IPS-20b (cell line): ENCODE results near the gene SAPCD2.

ENCODE experiments used
- H3K27ac ChIP-seq: one replicate; pipeline ENCODE4 v1.5.1; 2013; ENCODE audit warnings: low read length
- H3K27me3 ChIP-seq: 2 replicates; pipeline ENCODE4 v1.6.1; 2013; ENCODE audit warnings: mild to moderate bottlenecking, low read length, inconsistent platforms; ENCODE audit not compliant: insufficient read depth
- H3K36me3 ChIP-seq: 2 replicates; pipeline ENCODE4 v1.6.1; 2013; ENCODE audit warnings: low read depth, mild to moderate bottlenecking, inconsistent platforms, low read length, moderate library complexity; ENCODE audit not compliant: insufficient read depth
- H3K4me1 ChIP-seq: 2 replicates; pipeline ENCODE4 v1.6.1; 2013; ENCODE audit warnings: mild to moderate bottlenecking, control low read depth, inconsistent platforms, low read length, moderate library complexity; ENCODE audit not compliant: insufficient read depth
- H3K4me3 ChIP-seq: 2 replicates; pipeline ENCODE4 v1.5.1; 2013; ENCODE audit warnings: mild to moderate bottlenecking, low read length, inconsistent platforms
- H3K9ac ChIP-seq: 2 replicates; pipeline ENCODE4 v1.6.1; 2013; ENCODE audit warnings: low read depth, mild to moderate bottlenecking, inconsistent platforms, low read length, moderate library complexity
- H3K9me3 ChIP-seq: 2 replicates; pipeline ENCODE4 v1.6.1; 2013; ENCODE audit warnings: mild to moderate bottlenecking, low read depth, low read length, inconsistent platforms; ENCODE audit not compliant: insufficient read depth

Gene SAPCD2

DNA sequence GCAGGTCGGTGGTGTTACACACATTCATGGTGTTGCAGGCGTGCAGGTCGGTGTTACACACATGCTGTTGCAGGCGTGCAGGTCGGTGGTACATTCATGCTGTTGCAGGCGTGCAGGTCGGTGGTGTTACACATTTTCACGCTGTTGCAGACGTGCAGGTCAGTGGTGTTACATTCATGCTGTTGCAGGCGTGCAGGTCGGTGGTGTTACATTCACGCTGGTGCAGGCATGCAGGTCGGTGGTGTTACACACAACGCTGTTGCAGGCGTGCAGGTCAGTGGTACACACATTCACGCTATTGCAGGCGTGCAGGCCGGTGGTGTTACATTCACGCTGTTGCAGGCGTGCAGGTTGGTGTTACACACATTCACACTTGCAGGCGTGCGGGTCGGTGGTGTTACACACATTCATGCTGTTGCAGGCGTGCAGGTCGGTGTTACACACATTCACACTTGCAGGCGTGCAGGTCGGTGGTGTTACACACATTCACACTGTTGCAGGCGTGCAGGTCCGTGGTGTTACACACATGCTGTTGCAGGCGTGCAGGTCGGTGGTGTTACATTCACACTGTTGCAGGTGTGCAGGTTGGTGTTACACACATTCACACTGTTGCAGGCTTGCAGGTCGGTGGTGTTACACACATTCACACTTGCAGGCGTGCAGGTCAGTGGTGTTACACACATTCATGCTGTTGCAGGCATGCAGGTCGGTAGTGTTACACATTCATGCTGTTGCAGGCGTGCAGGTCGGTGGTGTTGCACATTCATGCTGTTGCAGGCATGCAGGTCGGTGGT is 33.0 kb upstream of the SAPCD2 start:
- Histone ChIP-seq H3K27me3 (no peaks in the 10 kb centered on the region), H3K4me3 (no peak overlapping the region), H3K27ac (no peak overlapping the region), H3K9me3 (peaks cover 27% of the 10 kb centered on the region; the same call in 1 of the 2 replicates), H3K9ac (no peak overlapping the region), H3K4me1 (no peaks in the 10 kb centered on the region), H3K36me3 (peaks cover 61% of the 10 kb centered on the region)

DNA sequence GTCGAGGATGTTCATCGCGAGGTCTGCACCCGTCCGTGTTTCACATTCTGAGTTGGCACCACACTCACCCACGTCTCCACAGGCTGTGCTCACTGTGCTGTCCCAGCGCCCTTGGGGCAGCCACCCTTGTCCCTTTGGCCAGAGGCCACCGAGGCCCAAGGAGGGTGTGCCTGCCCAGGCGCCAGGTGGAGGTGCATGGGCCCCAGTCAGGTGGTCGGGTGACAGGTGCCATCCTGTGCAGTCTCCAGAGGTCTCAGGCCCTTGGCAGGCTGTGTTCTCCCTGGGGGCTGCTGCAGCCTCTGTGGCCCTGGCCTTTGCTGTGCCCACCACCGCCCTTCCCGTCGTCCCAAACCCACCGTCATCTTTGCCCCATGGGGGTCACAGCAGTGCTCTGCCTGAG is 28.9 kb upstream of the SAPCD2 start:
- H3K9ac ChIP-seq = no peak overlapping the region
- H3K36me3 ChIP-seq = peaks cover 64% of the 10 kb centered on the region
- H3K27ac ChIP-seq = no peak overlapping the region
- no peak overlapping the region for H3K4me3 ChIP-seq
- no peaks in the 10 kb centered on the region for H3K27me3 ChIP-seq
- no peaks in the 10 kb centered on the region for H3K4me1 ChIP-seq
- peaks cover 27% of the 10 kb centered on the region; the same call in 1 of the 2 replicates for H3K9me3 ChIP-seq

DNA sequence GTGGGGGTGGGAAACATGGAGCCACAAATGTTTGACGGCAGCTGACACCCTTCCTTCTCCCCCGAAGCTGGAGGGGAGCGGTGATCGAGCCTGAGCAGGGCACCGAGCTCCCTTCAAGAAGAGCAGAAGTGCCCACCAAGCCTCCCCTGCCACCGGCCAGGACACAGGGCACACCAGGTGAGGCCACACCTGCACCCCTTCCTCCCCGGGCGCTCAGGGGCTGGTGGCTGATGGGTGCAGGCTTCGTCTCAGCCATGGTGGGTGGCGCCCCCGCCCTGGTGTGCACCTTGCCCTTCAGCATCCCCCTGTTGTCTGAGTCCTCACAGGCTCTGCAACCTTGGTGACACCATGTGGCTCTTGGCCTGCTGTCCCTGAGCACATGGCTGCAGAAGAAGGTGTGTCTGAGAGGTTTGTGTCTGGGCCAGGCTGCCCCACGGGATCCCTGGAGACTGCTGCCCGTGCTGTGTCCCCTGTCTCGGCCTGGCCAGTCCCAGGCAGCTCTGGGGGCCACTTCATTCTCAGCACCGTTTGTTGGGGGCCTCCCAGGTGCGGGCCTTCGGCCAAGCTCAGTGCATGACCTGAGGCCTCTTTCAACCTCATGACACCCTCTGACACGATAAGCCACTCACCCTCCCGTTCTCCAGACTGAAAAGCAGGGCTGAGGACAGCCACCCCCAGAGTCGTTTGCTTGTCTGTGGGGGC is 27.6 kb upstream of the SAPCD2 start:
- no peaks in the 10 kb centered on the region for H3K27me3 ChIP-seq
- H3K4me3 ChIP-seq = no peak overlapping the region
- no peak overlapping the region for H3K9ac ChIP-seq
- peaks cover 18% of the 10 kb centered on the region; the same call in 1 of the 2 replicates for H3K9me3 ChIP-seq
- H3K4me1 ChIP-seq = no peaks in the 10 kb centered on the region
- H3K36me3 ChIP-seq = peaks cover 52% of the 10 kb centered on the region
- no peak overlapping the region for H3K27ac ChIP-seq

DNA sequence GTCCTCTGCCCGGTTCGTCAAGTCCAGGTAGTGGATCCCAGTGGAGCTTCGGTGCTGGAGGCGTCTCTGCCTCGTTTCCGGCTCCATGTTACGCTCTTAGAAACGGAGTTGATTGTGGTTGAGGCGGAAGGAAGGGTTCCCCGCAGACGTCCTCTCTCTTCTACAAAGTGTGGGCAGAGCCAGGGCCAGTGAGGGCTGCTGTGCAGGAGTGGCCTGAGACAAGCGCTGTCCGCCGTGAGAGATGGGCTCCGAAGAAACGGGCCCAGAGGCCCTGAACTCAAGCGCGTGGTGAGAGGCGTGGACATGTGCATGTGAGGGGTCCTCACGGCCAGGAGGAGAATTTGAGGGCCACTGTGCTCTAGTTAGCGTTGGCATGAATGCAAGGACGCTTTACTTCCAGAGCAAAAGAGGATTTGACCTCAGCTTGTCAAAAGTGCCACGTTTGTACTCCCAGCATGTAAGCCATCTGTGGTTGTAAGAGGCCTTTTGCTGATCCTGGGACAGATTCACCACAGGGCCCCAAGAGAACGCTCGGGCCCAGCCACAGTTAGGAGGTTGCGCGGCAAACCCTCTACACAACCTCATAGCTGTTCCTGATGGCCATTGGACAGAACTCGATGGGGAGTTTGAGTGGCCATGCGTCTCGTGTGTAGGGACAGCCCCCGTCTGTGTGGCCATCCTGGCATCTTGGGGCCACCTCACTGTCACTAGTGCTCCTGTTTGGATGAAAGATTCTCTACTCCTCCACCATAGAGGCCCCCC is 26.6 kb upstream of the SAPCD2 start:
- no peak overlapping the region for H3K27ac ChIP-seq
- no peaks in the 10 kb centered on the region for H3K4me1 ChIP-seq

DNA sequence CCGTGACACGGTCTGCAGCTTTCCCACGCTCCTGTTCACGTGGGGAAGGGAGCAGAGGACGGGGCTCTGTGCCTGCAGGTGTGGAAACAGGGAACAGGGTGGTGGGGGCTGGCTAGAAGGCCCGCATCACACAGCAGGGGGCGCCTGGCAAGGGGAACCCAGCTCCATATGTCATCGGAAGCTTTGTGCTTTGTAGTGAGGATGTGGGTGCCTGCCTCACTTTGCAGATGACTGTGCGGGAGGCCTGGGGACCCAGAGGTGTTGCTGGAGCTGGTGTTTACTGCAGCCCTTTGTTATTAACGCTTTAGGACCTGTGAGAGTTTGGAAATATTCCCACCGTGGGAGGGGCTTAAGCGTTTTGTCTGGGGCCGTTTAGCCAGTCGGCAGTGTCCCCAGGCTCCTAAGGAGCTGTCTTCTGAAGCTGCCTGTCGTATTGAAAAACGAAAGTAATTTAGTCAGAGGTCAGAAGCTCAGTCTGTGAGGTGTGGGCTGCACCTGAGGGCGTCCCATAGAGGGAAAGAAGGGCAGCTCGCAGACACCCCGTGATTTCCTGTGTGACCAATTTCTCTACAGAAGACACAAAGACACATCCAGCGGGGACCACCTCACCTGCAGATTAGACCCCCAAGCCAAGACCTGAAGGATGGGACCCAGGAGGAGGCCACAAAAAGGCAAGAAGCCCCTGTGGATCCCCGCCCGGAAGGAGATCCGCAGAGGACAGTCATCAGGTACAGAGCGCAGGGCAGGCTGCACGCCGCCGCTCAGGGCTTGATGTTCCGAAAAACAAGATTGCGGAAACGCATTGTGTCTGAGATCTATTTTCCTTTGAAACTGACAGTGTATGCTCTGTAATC is 25.5 kb upstream of the SAPCD2 start:
- H3K4me3 ChIP-seq = no peak overlapping the region
- H3K4me1 ChIP-seq = no peaks in the 10 kb centered on the region
- no peak overlapping the region for H3K9ac ChIP-seq
- H3K27ac ChIP-seq = no peak overlapping the region
- H3K27me3 ChIP-seq = no peaks in the 10 kb centered on the region
- no peaks in the 10 kb centered on the region for H3K9me3 ChIP-seq
- peaks cover 35% of the 10 kb centered on the region for H3K36me3 ChIP-seq

More for the DNA sequence above, 26.6 kb upstream of the SAPCD2 start:
- Histone ChIP-seq H3K9ac (no peak overlapping the region), H3K4me3 (no peak overlapping the region), H3K27me3 (no peaks in the 10 kb centered on the region), H3K9me3 (peaks cover 8% of the 10 kb centered on the region; the same call in 1 of the 2 replicates), H3K36me3 (peaks cover 43% of the 10 kb centered on the region)

DNA sequence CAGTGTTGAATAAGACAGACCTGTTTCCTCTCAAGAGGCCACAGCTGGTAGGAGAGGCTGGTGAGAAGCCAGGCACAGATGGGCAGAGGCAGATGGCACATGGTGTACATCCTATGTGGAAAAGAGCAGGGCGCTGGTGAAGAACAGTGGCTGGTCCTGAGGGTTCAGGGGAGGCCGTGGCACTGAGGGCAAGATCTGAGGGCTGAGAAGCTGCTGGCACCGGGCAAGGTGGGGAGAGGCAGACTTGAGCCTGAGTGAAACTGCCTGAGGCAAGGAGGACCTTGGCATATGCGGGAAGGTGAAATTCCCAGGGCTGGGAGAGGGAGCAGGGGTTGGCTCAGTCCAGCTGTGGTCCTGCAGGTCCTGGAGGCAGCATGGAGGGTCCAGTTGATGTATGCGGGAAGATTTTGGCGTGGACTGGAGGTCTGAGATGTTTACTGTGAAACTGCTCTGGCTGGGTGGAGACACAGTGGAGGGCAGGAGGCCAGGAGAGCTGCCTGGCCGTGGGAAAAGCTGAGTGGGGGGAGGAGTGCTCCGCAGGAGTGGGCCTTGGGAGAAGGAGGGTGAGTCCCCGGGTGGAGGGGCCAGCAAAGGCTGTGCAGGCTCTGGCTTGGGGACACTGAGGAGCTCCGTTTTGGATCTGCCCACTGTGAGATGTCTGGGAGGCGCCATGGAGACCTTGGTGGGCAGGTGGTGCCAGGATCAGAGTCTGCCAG is 19.0 kb upstream of the SAPCD2 start:
- Histone ChIP-seq H3K9ac (no peak overlapping the region), H3K27ac (no peak overlapping the region), H3K27me3 (peaks cover 16% of the 10 kb centered on the region), H3K4me3 (no peak overlapping the region), H3K4me1 (peaks cover 4% of the 10 kb centered on the region), H3K36me3 (peaks cover 14% of the 10 kb centered on the region), H3K9me3 (no peaks in the 10 kb centered on the region)

DNA sequence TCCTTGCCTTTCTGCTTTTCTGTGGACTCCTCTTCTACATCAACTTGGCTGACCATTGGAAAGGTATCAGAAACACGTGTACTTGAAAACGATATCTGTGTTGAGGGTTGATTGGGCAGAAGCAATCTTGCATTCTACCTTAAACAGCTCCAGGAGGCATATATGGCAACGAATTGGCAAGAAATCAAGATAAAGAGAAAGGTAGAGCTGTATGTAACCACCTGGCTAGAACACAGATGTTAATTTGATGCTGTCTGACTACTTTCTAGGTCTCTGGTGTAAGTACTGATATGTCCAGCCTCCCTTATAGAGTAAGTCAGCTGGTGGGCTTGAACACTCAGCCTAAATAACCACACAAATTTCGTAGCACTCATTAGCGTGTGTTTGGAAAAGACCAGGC is 17.8 kb upstream of the SAPCD2 start:
- Histone ChIP-seq H3K27me3 (peaks cover 16% of the 10 kb centered on the region), H3K4me1 (peaks cover 4% of the 10 kb centered on the region), H3K9ac (peak overlapping the region; percentile 79; the same call in 1 of the 2 replicates), H3K36me3 (peaks cover 14% of the 10 kb centered on the region), H3K27ac (no peak overlapping the region), H3K4me3 (peak overlapping the region; percentile 88), H3K9me3 (no peaks in the 10 kb centered on the region)

DNA sequence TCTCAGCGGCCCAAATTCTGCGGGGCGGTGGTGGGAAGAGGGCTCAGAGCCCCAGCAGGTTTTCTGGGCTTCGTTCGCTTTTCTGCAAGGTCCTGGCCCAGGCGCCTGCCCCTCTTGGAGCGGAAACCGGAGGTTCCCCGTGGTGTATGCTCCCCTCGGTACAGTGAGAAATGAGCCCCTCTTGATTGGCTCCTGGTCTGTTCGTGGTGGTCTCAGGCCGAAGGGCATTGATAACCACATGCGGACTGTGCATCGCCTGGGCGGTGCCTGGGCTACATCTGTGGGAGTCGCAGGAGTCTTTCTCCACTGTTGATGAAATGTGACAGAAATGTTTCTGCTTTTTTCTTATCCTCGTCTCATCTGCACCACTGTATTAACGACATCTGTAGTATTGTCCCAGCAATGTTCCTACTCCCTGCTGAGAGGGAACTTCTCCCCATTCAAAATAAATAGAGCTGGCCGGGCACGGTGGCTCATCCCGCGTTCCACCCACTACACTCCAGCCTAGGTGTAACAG is 17.1 kb upstream of the SAPCD2 start:
- H3K27ac ChIP-seq = no peak overlapping the region
- peaks cover 4% of the 10 kb centered on the region for H3K4me1 ChIP-seq
- H3K9me3 ChIP-seq = no peaks in the 10 kb centered on the region
- H3K9ac ChIP-seq = peak overlapping the region; percentile 79; the same call in 1 of the 2 replicates
- H3K27me3 ChIP-seq = peaks cover 16% of the 10 kb centered on the region
- peaks cover 14% of the 10 kb centered on the region for H3K36me3 ChIP-seq
- H3K4me3 ChIP-seq = peak overlapping the region; percentile 88

DNA sequence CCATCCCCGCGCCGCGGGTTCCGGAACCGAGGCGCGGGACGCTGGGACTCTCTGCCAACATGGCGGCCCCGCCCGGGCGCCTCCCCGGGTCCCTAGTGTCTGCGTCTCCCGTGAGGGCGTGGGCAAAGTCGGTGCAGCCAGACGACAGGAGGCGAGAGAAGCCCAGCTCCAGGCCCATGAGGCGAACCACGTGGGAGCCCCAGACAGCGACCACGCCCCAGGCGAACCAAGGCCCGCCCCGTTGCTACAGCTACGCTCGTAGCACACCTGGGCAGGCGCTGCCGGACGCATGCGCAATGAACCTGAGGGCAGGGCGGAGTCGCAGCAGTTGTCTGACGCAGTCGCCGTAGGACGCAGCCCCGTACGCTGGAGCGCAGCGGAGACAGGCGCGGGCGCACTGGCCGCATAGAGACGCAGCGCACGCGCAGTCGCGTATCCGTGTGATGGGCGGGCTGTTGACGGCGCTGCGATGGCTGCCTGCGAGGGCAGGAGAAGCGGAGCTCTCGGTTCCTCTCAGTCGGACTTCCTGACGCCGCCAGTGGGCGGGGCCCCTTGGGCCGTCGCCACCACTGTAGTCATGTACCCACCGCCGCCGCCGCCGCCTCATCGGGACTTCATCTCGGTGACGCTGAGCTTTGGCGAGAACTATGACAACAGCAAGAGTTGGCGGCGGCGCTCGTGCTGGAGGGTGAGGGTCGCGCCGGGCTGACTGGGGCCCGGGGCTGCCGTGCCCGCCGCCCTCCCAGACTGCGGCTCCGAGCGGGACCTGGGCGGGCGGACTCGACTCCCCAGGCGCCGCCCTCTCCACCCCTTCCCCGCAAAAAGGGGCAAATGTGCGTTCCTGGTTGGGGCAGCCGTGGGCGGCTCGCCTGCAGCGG is 16.4 kb upstream of the SAPCD2 start, which contains the start of gene MAN1B1:
Gene MAN1B1, plus strand, starts transcription at position 455 of the 878 bp plus-strand sequence. Its CDS starts 15 bp downstream, at position 470.
- Histone ChIP-seq H3K4me1 (peaks cover 4% of the 10 kb centered on the region), H3K9ac (peak within 1 kb of the TSS; percentile 79; the same call in 1 of the 2 replicates), H3K27me3 (peaks cover 16% of the 10 kb centered on the region), H3K9me3 (no peaks in the 10 kb centered on the region), H3K36me3 (peaks cover 14% of the 10 kb centered on the region), H3K4me3 (peak within 1 kb of the TSS; percentile 88), H3K27ac (no peak within 1 kb of the TSS)
